PC-3 (cell line): ENCODE data around the gene CLIP1. TPM values are rescaled to one million over a fixed set of nuclear protein-coding genes. Genes with fewer than 3 reads are reported as not detected.

Source experiments
- ATAC-seq: fragments of 200-7000 bp; cut with Tn5 transposase; 2 replicates; pipeline ENCODE4 v1.9.1; 2020; ENCODE audit warnings: mild to moderate bottlenecking, moderate library complexity
- BruUV-seq: library from RNA; stranded (reverse); fragments of 400-500 nt; replicated peaks from 2 replicates; lab custom pipeline; 2021; lab: Mats Ljungman, UMichigan
- CTCF ChIA-PET: fragments of 300-600 bp; sonication (Branson Sonifier 250); formaldehyde crosslinking; loops from one replicate; lab custom pipeline; 2022; ENCODE audit warnings: antibody characterized with exemption; lab: Charles Lee
- POLR2A ChIA-PET: fragments of 300-600 bp; sonication (Branson Sonifier 250); formaldehyde crosslinking; loops from one replicate; lab custom pipeline; 2022; ENCODE audit warnings: antibody characterized with exemption; ENCODE audit not compliant: unreplicated experiment; lab: Charles Lee
- DNase-seq: peaks from one replicate; pipeline ENCODE4 v3.0.0-alpha.2; 2015
- H2AFZ ChIP-seq: fragments of 300-600 bp; sonication (generic); 2 replicates; pipeline ENCODE4 v1.6.0; 2016; ENCODE audit warnings: antibody characterized with exemption, low read length
- H3F3A ChIP-seq: fragments of 300-600 bp; sonication (generic); one replicate; pipeline ENCODE4 v1.6.0; 2017; ENCODE audit warnings: antibody characterized with exemption, low read length, control low read depth, mild to moderate bottlenecking; ENCODE audit not compliant: unreplicated experiment
- H3K27ac ChIP-seq: fragments of 300-600 bp; sonication (generic); 2 replicates; pipeline ENCODE4 v1.5.1; 2016; ENCODE audit warnings: mild to moderate bottlenecking, low read length
- H3K27me3 ChIP-seq: fragments of 300-600 bp; sonication (generic); 2 replicates; pipeline ENCODE4 v1.6.1; 2016; ENCODE audit warnings: low read length, mixed read lengths
- H3K36me3 ChIP-seq: fragments of 300-600 bp; sonication (generic); 2 replicates; pipeline ENCODE4 v1.6.1; 2016; ENCODE audit warnings: low read depth, mixed run types, low read length, mixed read lengths
- H3K4me1 ChIP-seq: fragments of 300-600 bp; sonication (generic); 2 replicates; pipeline ENCODE4 v1.5.1; 2016; ENCODE audit warnings: low read length; ENCODE audit not compliant: insufficient read depth
- H3K4me2 ChIP-seq: fragments of 300-600 bp; sonication (generic); 2 replicates; pipeline ENCODE4 v1.6.0; 2016; ENCODE audit warnings: low read length
- H3K4me3 ChIP-seq: fragments of 300-600 bp; sonication (generic); 2 replicates; pipeline ENCODE4 v1.5.1; 2016; ENCODE audit warnings: mild to moderate bottlenecking, low read length, mixed read lengths
- H3K79me2 ChIP-seq: fragments of 300-600 bp; sonication (generic); 2 replicates; pipeline ENCODE4 v1.6.1; 2017; ENCODE audit warnings: low read length, mixed read lengths
- H3K9ac ChIP-seq: fragments of 300-600 bp; sonication (generic); 2 replicates; pipeline ENCODE4 v1.6.0; 2016; ENCODE audit warnings: mild to moderate bottlenecking, low read length
- H3K9me2 ChIP-seq: fragments of 300-600 bp; sonication (generic); replicated peaks from 2 replicates; pipeline ENCODE4 v1.6.1; 2016; ENCODE audit warnings: mixed run types, low read length, mixed read lengths
- H3K9me3 ChIP-seq: fragments of 300-600 bp; sonication (generic); 2 replicates; pipeline ENCODE4 v1.6.1; 2016; ENCODE audit warnings: low read length, mixed read lengths
- H4K20me1 ChIP-seq: fragments of 300-600 bp; sonication (generic); 2 replicates; pipeline ENCODE4 v1.6.1; 2016; ENCODE audit warnings: low read length, mixed read lengths
- EZH2 ChIP-seq: fragments of 300-600 bp; sonication (generic); IDR thresholded peaks from one replicate; pipeline ENCODE4 v1.6.1; 2017; ENCODE audit warnings: antibody characterized with exemption, mild to moderate bottlenecking, low read length; ENCODE audit not compliant: unreplicated experiment
- EZH2phosphoT487 ChIP-seq: fragments of 300-600 bp; sonication (generic); IDR thresholded peaks from 2 replicates; pipeline ENCODE4 v1.6.1; 2018; ENCODE audit warnings: mild to moderate bottlenecking, antibody characterized with exemption, low read length, borderline replicate concordance
- intact Hi-C: fragments of 100-400 bp; cut with micrococcal nuclease; formaldehyde crosslinking; loops from 2 replicates; pipeline ENCODE4 v1.9.0; 2023
- total RNA-seq: library from RNA; depleted of rRNA; stranded (reverse); fragments of >200 nt; gene quantifications from 2 replicates; pipeline ENCODE4 v1.2.3, GENCODE V29; 2014
- TF ChIP-seq, protein P1 (sequence below): fragments of 300-600 bp; sonication (generic); conservative IDR thresholded peaks from 2 replicates; pipeline ENCODE4 v1.5.1; 2017; ENCODE audit warnings: antibody characterized with exemption, low read depth, mild to moderate bottlenecking, low read length

CLIP1 gene
- total RNA-seq, 1 experiment from 2014 or later: 46.4 TPM

DNA sequence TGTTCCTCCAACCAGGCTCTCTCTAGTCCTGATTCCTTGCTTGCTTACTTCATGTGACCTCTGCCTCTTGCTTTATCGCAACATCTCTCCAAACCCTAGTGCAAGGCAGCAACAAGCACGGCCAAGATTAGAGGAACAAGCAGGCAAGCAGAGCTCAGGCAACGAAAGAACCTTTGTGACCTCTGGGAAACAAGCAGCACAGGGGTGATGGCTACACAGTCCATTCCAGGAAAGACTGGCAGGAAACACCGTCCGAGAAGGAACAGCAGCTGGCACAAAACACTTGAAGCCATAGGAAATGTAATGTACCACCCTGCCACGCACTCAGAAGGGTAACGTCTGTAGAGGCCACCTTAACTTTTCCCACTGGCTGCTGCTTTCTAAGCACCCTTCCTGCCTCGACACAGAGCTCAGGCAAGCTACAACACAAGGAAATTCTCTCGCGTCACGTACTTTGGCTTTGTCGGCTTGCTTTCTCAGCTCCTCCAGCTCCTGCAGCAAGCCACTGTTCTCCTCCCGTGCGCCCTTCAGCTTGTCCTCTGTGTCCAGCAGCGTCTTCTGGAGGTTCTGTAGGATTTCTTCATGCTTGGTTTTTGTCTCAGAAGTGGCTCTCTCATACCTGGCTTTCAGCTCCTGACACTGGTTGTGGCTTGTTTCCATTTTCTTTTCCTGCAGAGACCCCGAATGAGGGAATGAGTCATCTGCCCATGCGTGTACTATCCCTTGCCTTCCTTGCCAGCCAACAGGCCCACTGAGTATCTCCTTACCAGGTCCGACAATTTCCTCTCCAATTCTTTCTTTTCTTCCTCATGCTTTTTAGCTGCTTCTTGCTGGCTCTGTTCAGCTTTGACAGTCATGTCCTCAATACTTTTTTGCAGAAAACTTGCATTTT is 94.7 kb downstream of the CLIP1 start:
- no peak overlapping the region for H3K4me3 ChIP-seq
- no peaks in the 10 kb centered on the region for H3K79me2 ChIP-seq
- no peaks in the 10 kb centered on the region for H3K9me2 ChIP-seq
- TF ChIP-seq EZH2phosphoT487: no peak
- no peak for TF ChIP-seq EZH2
- TF ChIP-seq, protein P1, sequence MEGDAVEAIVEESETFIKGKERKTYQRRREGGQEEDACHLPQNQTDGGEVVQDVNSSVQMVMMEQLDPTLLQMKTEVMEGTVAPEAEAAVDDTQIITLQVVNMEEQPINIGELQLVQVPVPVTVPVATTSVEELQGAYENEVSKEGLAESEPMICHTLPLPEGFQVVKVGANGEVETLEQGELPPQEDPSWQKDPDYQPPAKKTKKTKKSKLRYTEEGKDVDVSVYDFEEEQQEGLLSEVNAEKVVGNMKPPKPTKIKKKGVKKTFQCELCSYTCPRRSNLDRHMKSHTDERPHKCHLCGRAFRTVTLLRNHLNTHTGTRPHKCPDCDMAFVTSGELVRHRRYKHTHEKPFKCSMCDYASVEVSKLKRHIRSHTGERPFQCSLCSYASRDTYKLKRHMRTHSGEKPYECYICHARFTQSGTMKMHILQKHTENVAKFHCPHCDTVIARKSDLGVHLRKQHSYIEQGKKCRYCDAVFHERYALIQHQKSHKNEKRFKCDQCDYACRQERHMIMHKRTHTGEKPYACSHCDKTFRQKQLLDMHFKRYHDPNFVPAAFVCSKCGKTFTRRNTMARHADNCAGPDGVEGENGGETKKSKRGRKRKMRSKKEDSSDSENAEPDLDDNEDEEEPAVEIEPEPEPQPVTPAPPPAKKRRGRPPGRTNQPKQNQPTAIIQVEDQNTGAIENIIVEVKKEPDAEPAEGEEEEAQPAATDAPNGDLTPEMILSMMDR: no peak
- H4K20me1 ChIP-seq: no peaks in the 10 kb centered on the region
- no peak overlapping the region for H3K27ac ChIP-seq
- no peak overlapping the region for H3K4me2 ChIP-seq
- H3K9me3 ChIP-seq: no peaks in the 10 kb centered on the region
- CTCF ChIA-PET: no interaction called here
- no peaks in the 10 kb centered on the region for H3K27me3 ChIP-seq
- H3K36me3 ChIP-seq: peaks cover 52% of the 10 kb centered on the region
- POLR2A ChIA-PET: no interaction called here
- H3F3A ChIP-seq: no peaks in the 10 kb centered on the region
- DNase-seq (no peak), ATAC-seq (no peak)
- H2AFZ ChIP-seq: no peak overlapping the region
- peaks cover 7% of the 10 kb centered on the region for H3K4me1 ChIP-seq
- no peak overlapping the region for H3K9ac ChIP-seq
- TSS peak; percentile 11 for BruUV-seq
- intact Hi-C loops: no loop called here

DNA sequence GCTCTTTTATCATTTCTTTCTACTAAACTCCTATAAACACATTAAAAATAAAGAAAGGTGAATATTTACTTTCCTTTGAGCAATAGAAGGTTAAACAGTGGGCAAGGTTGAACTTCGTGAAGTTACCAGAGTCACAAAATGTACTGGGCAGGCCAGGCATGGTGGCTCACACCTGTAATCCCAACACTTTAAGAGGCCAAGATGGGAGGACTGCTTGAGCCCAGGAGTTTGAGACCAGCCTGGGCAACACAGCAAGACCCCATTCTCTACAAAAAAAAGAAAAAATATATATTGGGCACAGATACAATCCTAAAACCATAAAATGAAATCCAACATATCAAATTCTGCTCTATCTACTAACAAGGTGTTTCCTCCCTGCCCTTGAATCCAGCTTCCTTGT is 95.5 kb downstream of the CLIP1 start:
- no TSS peak for BruUV-seq
- Histone ChIP-seq H3K79me2 (no peaks in the 10 kb centered on the region), H3K36me3 (peaks cover 49% of the 10 kb centered on the region), H3F3A (no peaks in the 10 kb centered on the region), H3K4me2 (no peak overlapping the region), H3K4me3 (no peak overlapping the region), H3K9ac (no peak overlapping the region), H3K9me2 (no peaks in the 10 kb centered on the region), H4K20me1 (no peaks in the 10 kb centered on the region), H2AFZ (no peak overlapping the region), H3K9me3 (no peaks in the 10 kb centered on the region), H3K4me1 (peaks cover 12% of the 10 kb centered on the region), H3K27me3 (no peaks in the 10 kb centered on the region), H3K27ac (no peak overlapping the region)
- TF ChIP-seq EZH2phosphoT487 (no peak), EZH2 (no peak)
- TF ChIP-seq, protein P1: no peak
- DNase-seq (no peak), ATAC-seq (no peak)
- POLR2A ChIA-PET: no interaction called here
- CTCF ChIA-PET: no interaction called here
- intact Hi-C loops: no loop called here

GRCh38 chr12:122326586-122326985 is 95.9 kb downstream of the CLIP1 start:
- H3K36me3 ChIP-seq: peaks cover 49% of the 10 kb centered on the region
- no peaks in the 10 kb centered on the region for H3K9me3 ChIP-seq
- H3K9me2 ChIP-seq: no peaks in the 10 kb centered on the region
- POLR2A ChIA-PET: no interaction called here
- H4K20me1 ChIP-seq: no peaks in the 10 kb centered on the region
- no peak overlapping the region for H3K9ac ChIP-seq
- no peak overlapping the region for H3K27ac ChIP-seq
- H3K79me2 ChIP-seq: no peaks in the 10 kb centered on the region
- H3F3A ChIP-seq: no peaks in the 10 kb centered on the region
- H3K4me3 ChIP-seq: no peak overlapping the region
- BruUV-seq: no TSS peak
- CTCF ChIA-PET: no interaction called here
- no peak for ATAC-seq
- TF ChIP-seq EZH2 (no peak), EZH2phosphoT487 (no peak)
- TF ChIP-seq, protein P1: no peak
- H3K4me1 ChIP-seq: peaks cover 12% of the 10 kb centered on the region
- intact Hi-C loops: no loop called here
- no peak for DNase-seq
- H3K4me2 ChIP-seq: no peak overlapping the region
- no peak overlapping the region for H2AFZ ChIP-seq
- H3K27me3 ChIP-seq: no peaks in the 10 kb centered on the region
